Cortex of kidney (tissue), 1 donor: ENCODE data around the gene ATOX1.

Experiments
- DNase-seq: peaks from one replicate; lab custom pipeline; 2025; lab: John Stamatoyannopoulos, UW

Gene ATOX1

DNA sequence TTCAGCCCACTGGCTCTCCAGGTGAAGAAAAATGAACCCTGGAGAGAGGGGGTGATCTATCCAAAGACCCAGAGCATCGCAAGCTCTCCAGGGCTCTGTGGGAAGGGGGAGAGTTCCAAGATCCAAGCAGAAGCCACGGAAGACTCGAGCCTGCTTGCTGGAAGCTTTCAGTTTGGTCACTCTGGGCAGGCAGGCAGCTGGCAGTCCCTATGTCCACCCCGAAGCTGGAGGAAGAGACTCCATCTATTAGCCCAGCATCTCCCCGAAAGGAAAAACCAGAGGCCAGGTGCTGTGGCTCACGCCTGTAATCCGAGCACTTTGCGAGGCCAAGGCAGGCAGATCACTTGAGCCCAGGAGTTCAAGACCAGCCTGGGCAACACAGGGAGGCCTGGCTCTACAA, 61.0 kb downstream of the ATOX1 start:
- DNase-seq, result no peak

DNA sequence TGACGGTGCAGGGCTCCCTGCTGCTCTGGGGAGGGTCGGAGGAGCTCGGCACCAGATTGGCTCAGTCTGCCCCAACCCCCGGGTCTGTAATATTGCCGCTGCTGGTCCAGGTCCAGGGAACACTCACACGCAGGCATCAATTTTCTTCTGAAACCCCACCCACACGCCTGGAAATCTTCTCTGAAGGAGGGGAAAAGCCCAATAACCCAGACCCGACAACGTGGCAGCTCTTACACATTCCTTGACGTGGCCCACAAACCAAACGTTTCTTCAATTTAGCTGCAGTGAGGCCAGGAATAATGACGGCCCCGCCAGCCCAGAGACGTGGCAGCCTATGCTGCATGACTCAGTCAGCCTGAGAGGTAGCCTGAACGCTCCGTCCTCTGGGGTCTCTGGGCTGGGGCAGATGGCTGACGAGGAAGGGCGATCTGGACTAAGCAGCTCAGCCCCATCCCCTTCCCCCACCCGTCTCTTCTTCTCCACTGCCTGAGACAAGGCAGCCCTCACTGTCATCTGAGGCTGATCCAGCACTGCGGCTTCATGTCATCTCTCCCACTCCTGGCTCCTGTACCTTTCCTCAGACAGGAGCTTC, 61.9 kb downstream of the ATOX1 start:
- DNase-seq, result no peak

DNA sequence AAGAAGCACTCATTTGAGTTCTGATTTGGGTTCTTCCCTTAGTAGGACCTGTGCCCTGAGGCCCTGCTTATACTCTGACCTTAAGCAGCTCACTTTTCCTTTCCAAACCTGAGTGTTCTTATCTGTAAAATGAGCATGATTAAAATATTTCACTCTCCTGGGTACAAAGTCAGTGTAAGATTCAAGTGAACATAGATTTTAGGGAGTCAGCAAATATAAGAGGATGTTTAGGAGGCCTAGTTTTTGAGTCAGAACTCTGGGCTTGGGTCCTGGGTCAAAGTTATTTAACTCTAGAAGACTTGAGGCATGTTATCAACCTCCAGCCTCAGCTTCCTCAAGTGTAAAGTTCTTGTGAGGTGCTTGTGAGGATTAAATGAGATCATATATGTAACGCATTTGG, 63.0 kb downstream of the ATOX1 start:
- DNase-seq, result no peak

DNA sequence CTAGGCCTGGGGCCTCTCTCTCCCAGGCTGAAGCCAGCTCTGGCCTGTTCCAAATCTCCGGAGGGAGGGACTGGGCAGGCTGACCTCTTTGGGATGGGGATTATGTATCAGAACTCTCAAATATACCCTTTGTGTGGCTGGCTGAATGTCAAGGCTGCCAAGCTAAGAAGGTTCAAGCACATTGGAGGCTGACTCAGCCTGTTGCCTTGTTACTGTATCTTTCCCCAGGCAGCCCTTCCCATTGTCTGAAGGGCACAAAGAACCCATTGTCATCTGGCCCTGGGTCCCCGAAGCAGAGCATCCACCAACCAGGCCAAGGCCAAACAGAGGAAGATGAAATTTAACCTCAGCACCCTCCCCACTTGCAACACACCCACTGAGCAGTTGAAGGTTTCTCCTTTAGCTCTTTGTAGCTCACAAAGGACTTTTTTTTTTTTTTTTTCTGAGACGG, 64.4 kb downstream of the ATOX1 start:
- no peak for DNase-seq
